Measurements from ENCODE around the gene ERP44.

- TF ChIP-seq TAF1 (IDR thresholded peaks at IDR 0.05; ENCODE audit: borderline replicate concordance, insufficient read depth, low read length): no peak
- no peak for TF ChIP-seq POLR2AphosphoS5 (IDR thresholded peaks at IDR 0.05; ENCODE audit: low read depth, low read length)
- TF ChIP-seq REST (IDR thresholded peaks at IDR 0.05; ENCODE audit: insufficient read depth in 1 of 2, low read depth in 2 of 2, low read length in 2 of 2): no peak
- no peak for TF ChIP-seq SIN3A (IDR thresholded peaks at IDR 0.05; ENCODE audit: borderline replicate concordance, insufficient read depth, low read length)
- no peak for TF ChIP-seq FOXP2 (optimal IDR thresholded peaks at IDR 0.05; ENCODE audit: borderline replicate concordance, extremely low read depth, extremely low read length, insufficient read depth)
These were observed 143.2 kb downstream of the ERP44 start for GRCh38 chr9:99955606-99956005.
